CD14-positive monocyte (primary cell): Measurements from ENCODE around the gene FCHO2. TPM values are rescaled to one million over a fixed set of nuclear protein-coding genes. Genes with fewer than 3 reads are reported as not detected.

Experiments used
- DNase-seq, 3 donors: peaks; one replicate each; pipeline ENCODE4 v3.0.0-alpha.2; 2011 to 2022
- H2AFZ ChIP-seq: 2 replicates; pipeline ENCODE4 v1.6.0; 2012; ENCODE audit warnings: mild to moderate bottlenecking, low read depth, low read length, inconsistent platforms; ENCODE audit not compliant: insufficient read depth, poor library complexity, severe bottlenecking
- H3K27ac ChIP-seq, 2 donors: 1 replicate in 1 of 2; 2 replicates in 1 of 2; pipeline ENCODE4 v1.5.1; 2012 to 2013; ENCODE audit warnings: low read length in 2 of 2, control low read depth in 1 of 2, inconsistent platforms in 1 of 2, low read depth in 1 of 2, mild to moderate bottlenecking in 1 of 2
- H3K27me3 ChIP-seq, 2 donors: one replicate each; pipeline versions ENCODE4 v1.6.0 to v1.6.1; 2011 to 2013; ENCODE audit warnings: low read length in 2 of 2; ENCODE audit not compliant: control insufficient read depth in 2 of 2, insufficient read depth in 2 of 2
- H3K36me3 ChIP-seq, 2 donors: replicated peaks in 1 of 2; 1 replicate in 1 of 2; 2 replicates in 1 of 2; pipeline versions ENCODE4 v1.5.1 to v1.6.1; 2012 to 2013; ENCODE audit warnings: low read length in 2 of 2, control low read depth in 1 of 2, inconsistent platforms in 1 of 2, mild to moderate bottlenecking in 1 of 2; ENCODE audit not compliant: insufficient read depth in 2 of 2, control insufficient read depth in 1 of 2
- H3K4me1 ChIP-seq, 2 donors: 1 replicate in 1 of 2; 2 replicates in 1 of 2; pipeline versions ENCODE4 v1.5.1 to v1.6.1; 2012 to 2013; ENCODE audit warnings: low read length in 2 of 2, control low read depth in 1 of 2, inconsistent platforms in 1 of 2, mild to moderate bottlenecking in 1 of 2, moderate library complexity in 1 of 2; ENCODE audit not compliant: insufficient read depth in 2 of 2, control insufficient read depth in 1 of 2
- H3K4me2 ChIP-seq: replicated peaks from 2 replicates; pipeline ENCODE3; 2012; ENCODE audit warnings: low read length, moderate library complexity, mild to moderate bottlenecking; ENCODE audit not compliant: poor library complexity, severe bottlenecking; ENCODE audit errors: extremely low read depth
- H3K4me3 ChIP-seq, 3 experiments: fragments of 200-600 bp in 1 of 3; sonication (generic) in 1 of 3; replicated peaks in 1 of 3; 1 replicate in 2 of 3; 2 replicates in 1 of 3; pipeline ENCODE4 v1.5.1; 2011 to 2013; ENCODE audit warnings: low read length in 3 of 3, mild to moderate bottlenecking in 3 of 3, control low read depth in 2 of 3, low read depth in 2 of 3, inconsistent platforms in 1 of 3, moderate library complexity in 1 of 3
- H3K79me2 ChIP-seq: 2 replicates; pipeline ENCODE4 v1.6.0; 2012; ENCODE audit warnings: mild to moderate bottlenecking, control low read depth, inconsistent platforms, low read length, moderate library complexity; ENCODE audit not compliant: insufficient read depth
- H3K9ac ChIP-seq: 2 replicates; pipeline ENCODE4 v1.6.0; 2017; ENCODE audit warnings: low read length, mild to moderate bottlenecking; ENCODE audit not compliant: insufficient read depth, poor library complexity, severe bottlenecking
- H3K9me3 ChIP-seq, 2 donors: replicated peaks in 1 of 2; 1 replicate in 1 of 2; 2 replicates in 1 of 2; pipeline versions ENCODE4 v1.5.1 to v1.6.1; 2012 to 2013; ENCODE audit warnings: low read length in 2 of 2, control low read depth in 1 of 2; ENCODE audit not compliant: control insufficient read depth in 1 of 2, insufficient read depth in 1 of 2
- H4K20me1 ChIP-seq: 2 replicates; pipeline ENCODE4 v1.6.0; 2012; ENCODE audit warnings: mild to moderate bottlenecking, low read length, control low read depth, moderate library complexity; ENCODE audit not compliant: insufficient read depth
- H3K27ac Mint-ChIP-seq, 7 donors: one replicate each; pipeline ENCODE4 v1.8.0; 2020; ENCODE audit warnings: mild to moderate bottlenecking in 7 of 7, mixed read lengths in 7 of 7, moderate library complexity in 6 of 7, inconsistent platforms in 2 of 7
- H3K27me3 Mint-ChIP-seq, 3 donors: one replicate each; pipeline ENCODE4 v1.8.0; 2021 to 2022; ENCODE audit warnings: low read depth in 3 of 3, mild to moderate bottlenecking in 3 of 3, mixed read lengths in 3 of 3, moderate library complexity in 3 of 3, inconsistent platforms in 1 of 3
- H3K36me3 Mint-ChIP-seq, 2 donors: one replicate each; pipeline ENCODE4 v1.8.0; 2020; ENCODE audit warnings: mixed read lengths in 2 of 2, inconsistent platforms in 1 of 2, mild to moderate bottlenecking in 1 of 2
- H3K4me1 Mint-ChIP-seq: one replicate; pipeline ENCODE4 v1.8.0; 2020; ENCODE audit warnings: mild to moderate bottlenecking, mixed read lengths
- H3K4me3 Mint-ChIP-seq, 2 donors: one replicate each; pipeline ENCODE4 v1.8.0; 2020; ENCODE audit warnings: mild to moderate bottlenecking in 2 of 2, mixed read lengths in 2 of 2, moderate library complexity in 1 of 2
- H3K9me3 Mint-ChIP-seq, 7 donors: one replicate each; pipeline ENCODE4 v1.8.0; 2020 to 2022; ENCODE audit warnings: mixed read lengths in 7 of 7, mild to moderate bottlenecking in 6 of 7, moderate library complexity in 6 of 7, inconsistent platforms in 2 of 7
- CTCF ChIP-seq: fragments of 200-600 bp; IDR thresholded peaks from one replicate; pipeline ENCODE4 v1.8.0; 2022; ENCODE audit warnings: antibody characterized with exemption, mild to moderate bottlenecking
- WGBS: methylation state at CpG from one replicate; pipeline ENCODE4 v1.1.5; 2013; ENCODE audit warnings: missing lambda C conversion rate; ENCODE audit not compliant: insufficient coverage; 5-methylcytosine and 5-hydroxymethylcytosine counted together
- intact Hi-C, 2 donors: fragments of 100-400 bp; cut with micrococcal nuclease; formaldehyde crosslinking; loops; one replicate each; pipeline versions ENCODE4 v1.15.0 to v1.15.1; 2023
- polyA plus RNA-seq, 3 donors: library from polyadenylated mRNA; depleted of rRNA in 1 of 3; unstranded in 2 of 3; stranded (reverse) in 1 of 3; fragments of 300-500 nt in 2 of 3; fragments of >200 nt in 1 of 3; fragmentation: Illumina TruSeq in 2 of 3; gene quantifications; 1 replicate in 2 of 3; 2 replicates in 1 of 3; pipeline ENCODE4 v1.2.3, GENCODE V29; 2012 to 2021

FCHO2 gene
- polyA plus RNA-seq, 3 donors: 8.3 to 10.1 (median 9.9) TPM

- Histone ChIP-seq H3K4me3 (no peak overlapping the region), H3K36me3 (peaks cover 0 to 24% of the 10 kb centered on the region in 2 donors), H3K4me1 (no peaks in the 10 kb centered on the region), H4K20me1 (no peaks in the 10 kb centered on the region), H3K27ac (no peak overlapping the region), H3K27me3 (no peaks in the 10 kb centered on the region), H3K9ac (no peak overlapping the region), H3K79me2 (no peaks in the 10 kb centered on the region), H3K9me3 (no peaks in the 10 kb centered on the region), H2AFZ (no peak overlapping the region), H3K4me2 (no peak overlapping the region)
- Mint-ChIP-seq H3K4me1 (no peaks in the 10 kb centered on the region), H3K27me3 (no peaks in the 10 kb centered on the region), H3K9me3 (no peaks in the 10 kb centered on the region), H3K36me3 (peaks cover 17 to 19% of the 10 kb centered on the region in 2 donors), H3K27ac (no peak overlapping the region), H3K4me3 (no peak overlapping the region)
- no CpG with 5 or more reads among the region's 2 CpGs for WGBS
- DNase-seq: no peak
- TF ChIP-seq CTCF: no peak
- intact Hi-C loops: no loop called here
Observed at GRCh38 chr5:73061593-73061992, 105.8 kb downstream of the FCHO2 start.

- H3K4me3 ChIP-seq: no peak overlapping the region
- DNase-seq: no peak
- H4K20me1 ChIP-seq: no peaks in the 10 kb centered on the region
- H3K79me2 ChIP-seq: no peaks in the 10 kb centered on the region
- Mint-ChIP-seq H3K4me1 (no peaks in the 10 kb centered on the region), H3K36me3 (peaks cover 34 to 38% of the 10 kb centered on the region in 2 donors), H3K9me3 (no peaks in the 10 kb centered on the region), H3K4me3 (no peak overlapping the region), H3K27me3 (no peaks in the 10 kb centered on the region), H3K27ac (no peak overlapping the region)
- no peak for TF ChIP-seq CTCF
- H3K4me1 ChIP-seq: no peaks in the 10 kb centered on the region
- 83% methylated on average over 1 of the region's 2 CpGs for WGBS
- no peak overlapping the region for H3K4me2 ChIP-seq
- peaks cover 0 to 43% of the 10 kb centered on the region in 2 donors for H3K36me3 ChIP-seq
- H3K9me3 ChIP-seq: no peaks in the 10 kb centered on the region
- intact Hi-C loops: no loop called here
- H3K9ac ChIP-seq: no peak overlapping the region
- no peaks in the 10 kb centered on the region for H3K27me3 ChIP-seq
- no peak overlapping the region for H3K27ac ChIP-seq
- no peak overlapping the region for H2AFZ ChIP-seq
Observed at GRCh38 chr5:73066466-73066865, 110.6 kb downstream of the FCHO2 start.
